SKM-1 (cell line): Measurements from ENCODE around the gene ST8SIA4.

Source experiments
- DNase-seq: peaks from one replicate; lab custom pipeline; 2025; ENCODE audit not compliant: unreplicated experiment; lab: John Stamatoyannopoulos, UW

Gene ST8SIA4

GRCh38 chr5:100832252-100833230 lies 70.5 kb downstream of the ST8SIA4 start:
- no peak for DNase-seq

GRCh38 chr5:100828898-100829356 lies 74.2 kb downstream of the ST8SIA4 start:
- DNase-seq, result no peak

GRCh38 chr5:100828071-100828897 lies 74.8 kb downstream of the ST8SIA4 start:
- no peak for DNase-seq

GRCh38 chr5:100827481-100827889 lies 75.6 kb downstream of the ST8SIA4 start:
- no peak for DNase-seq

GRCh38 chr5:100826133-100826532 lies 76.9 kb downstream of the ST8SIA4 start:
- DNase-seq, result no peak

- DNase-seq, result no peak
Measured at GRCh38 chr5:100824635-100825034, 78.4 kb downstream of the ST8SIA4 start.

- DNase-seq, result no peak
Measured at GRCh38 chr5:100823812-100824211, 79.3 kb downstream of the ST8SIA4 start.

GRCh38 chr5:100821751-100822150 lies 81.3 kb downstream of the ST8SIA4 start:
- DNase-seq, result no peak

GRCh38 chr5:100818340-100818739 lies 84.7 kb downstream of the ST8SIA4 start:
- no peak for DNase-seq

- DNase-seq, result no peak
Measured at GRCh38 chr5:100803397-100803796, 99.7 kb downstream of the ST8SIA4 start.

- no peak for DNase-seq
Measured at GRCh38 chr5:100802208-100802607, 100.9 kb downstream of the ST8SIA4 start.

- DNase-seq, result no peak
Measured at GRCh38 chr5:100800562-100800961, 102.5 kb downstream of the ST8SIA4 start.

GRCh38 chr5:100799166-100799565 lies 103.9 kb downstream of the ST8SIA4 start:
- DNase-seq, result no peak

GRCh38 chr5:100797861-100798260 lies 105.2 kb downstream of the ST8SIA4 start:
- no peak for DNase-seq

GRCh38 chr5:100796851-100797250 lies 106.2 kb downstream of the ST8SIA4 start:
- DNase-seq, result no peak

- no peak for DNase-seq
Measured at GRCh38 chr5:100794844-100795243, 108.2 kb downstream of the ST8SIA4 start.

GRCh38 chr5:100794218-100794617 lies 108.9 kb downstream of the ST8SIA4 start:
- no peak for DNase-seq

- no peak for DNase-seq
Measured at GRCh38 chr5:100792781-100793180, 110.3 kb downstream of the ST8SIA4 start.

- no peak for DNase-seq
Measured at GRCh38 chr5:100791391-100791790, 111.7 kb downstream of the ST8SIA4 start.

GRCh38 chr5:100790951-100791350 lies 112.1 kb downstream of the ST8SIA4 start:
- no peak for DNase-seq

GRCh38 chr5:100790170-100790665 lies 112.9 kb downstream of the ST8SIA4 start:
- no peak for DNase-seq
